ENCODE results near the gene DRD3.

Gene DRD3

DNA sequence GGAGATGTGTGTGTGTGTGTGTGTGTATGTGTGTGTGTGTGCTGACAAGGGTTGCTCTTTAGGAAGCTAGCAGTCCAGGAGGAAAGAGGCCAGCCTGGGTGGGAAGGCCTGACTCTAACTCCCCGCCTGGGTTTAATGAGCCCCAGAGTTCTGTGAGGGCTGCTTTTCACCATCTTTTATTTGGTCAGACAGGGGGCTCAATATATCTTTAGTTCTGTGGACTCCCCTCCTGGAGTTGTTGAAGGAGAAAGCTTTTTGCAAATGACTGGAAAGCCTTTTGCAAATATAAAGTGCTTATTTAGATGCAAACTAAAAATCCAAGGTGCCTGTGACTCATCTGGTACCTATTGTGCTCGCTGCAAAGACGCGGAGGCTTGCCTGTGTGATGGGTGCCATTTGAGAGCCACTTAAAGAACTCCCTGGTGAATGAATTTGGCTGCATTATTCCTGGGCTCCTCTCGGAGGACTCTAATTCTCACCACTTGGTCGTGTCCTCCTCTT lies 24.5 kb downstream of the DRD3 start:
- WGBS (ENCODE audit: extremely low coverage, insufficient coverage, insufficient read length) = no CpG with 5 or more reads among the region's 6 CpGs
- H4K8ac ChIP-seq (ENCODE audit: low read depth, low read length) = no peak overlapping the region
- H3K9ac ChIP-seq (ENCODE audit: low read length) = no peak overlapping the region
- H3K27me3 ChIP-seq (ENCODE audit: insufficient read depth, low read length) = no peaks in the 10 kb centered on the region
- no peaks in the 10 kb centered on the region for H3K9me3 ChIP-seq (ENCODE audit: insufficient read depth, low read depth, low read length)
- H2AFZ ChIP-seq (ENCODE audit: insufficient read depth, low read length, poor library complexity) = no peak overlapping the region
- H2AK5ac ChIP-seq (ENCODE audit: low read length) = no peak overlapping the region
- H3K18ac ChIP-seq (ENCODE audit: low read length) = no peak overlapping the region
- no peak overlapping the region for H2BK12ac ChIP-seq (ENCODE audit: low read length)
- no peaks in the 10 kb centered on the region for H3K79me2 ChIP-seq (ENCODE audit: control insufficient read depth, insufficient read depth, low read length, poor library complexity)
- no peaks in the 10 kb centered on the region for H3K36me3 ChIP-seq (ENCODE audit: control insufficient read depth in 1 of 2, insufficient read depth in 2 of 2, low read length in 2 of 2)
- H3K4ac ChIP-seq (ENCODE audit: low read depth, low read length) = no peak overlapping the region
- H3K27ac ChIP-seq (ENCODE audit: low read depth, low read length) = no peak overlapping the region
- H2BK5ac ChIP-seq (ENCODE audit: low read depth, low read length, poor library complexity) = no peak overlapping the region
- H2BK120ac ChIP-seq (ENCODE audit: insufficient read depth, low read length, poor library complexity) = no peak overlapping the region
- H4K91ac ChIP-seq (ENCODE audit: low read depth, low read length) = no peak overlapping the region
- no peak overlapping the region for H3K14ac ChIP-seq (ENCODE audit: low read length)
- no peak overlapping the region for H3K4me2 ChIP-seq (ENCODE audit: low read length)
- H3K23ac ChIP-seq (ENCODE audit: low read length) = no peak overlapping the region
- no peak overlapping the region for H4K12ac ChIP-seq (ENCODE audit: low read depth, low read length)
- no peaks in the 10 kb centered on the region for H3K79me1 ChIP-seq (ENCODE audit: low read length)
- DNase-seq = no peak
- H3K4me3 ChIP-seq (ENCODE audit: low read depth, low read length) = no peak overlapping the region
- H3K4me1 ChIP-seq (ENCODE audit: control insufficient read depth in 1 of 2, insufficient read depth in 2 of 2, low read length in 2 of 2) = peaks cover 0 to 2% of the 10 kb centered on the region in 2 experiments

DNA sequence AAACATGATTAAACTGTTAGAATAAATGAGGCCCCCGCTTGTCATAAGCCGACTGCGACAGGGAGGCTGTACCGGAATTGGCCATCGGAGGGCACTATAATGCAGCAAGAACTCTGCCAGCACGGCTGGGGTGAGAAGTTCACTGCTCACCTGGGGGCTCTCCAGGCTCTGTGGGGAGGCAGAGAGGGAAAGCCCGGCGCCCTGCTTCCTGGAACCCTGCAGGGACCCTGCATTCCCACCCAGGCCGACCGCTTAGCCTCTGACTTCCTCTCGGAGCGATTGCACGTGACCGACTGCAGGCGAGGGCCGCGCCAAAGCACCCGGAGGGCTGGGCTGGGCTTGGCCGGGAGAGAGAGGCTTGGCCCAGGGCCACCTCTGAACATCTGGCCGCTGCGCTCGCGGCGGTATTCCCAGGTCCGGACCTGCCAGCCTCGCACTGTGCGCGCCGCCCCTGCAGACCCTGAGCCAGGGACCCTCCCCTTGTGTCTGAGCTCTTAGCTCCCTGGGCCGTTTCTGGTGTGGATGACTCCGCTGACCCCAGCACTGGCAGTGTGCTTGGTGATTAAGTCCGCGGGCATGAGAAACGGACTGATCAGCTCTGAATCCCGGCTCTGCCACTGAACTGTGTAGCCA lies 26.2 kb downstream of the DRD3 start:
- no CpG with 5 or more reads among the region's 35 CpGs for WGBS (ENCODE audit: extremely low coverage, insufficient coverage, insufficient read length)
- Histone ChIP-seq H3K23ac (ENCODE audit: low read length) (no peak overlapping the region), H3K79me1 (ENCODE audit: low read length) (no peaks in the 10 kb centered on the region), H3K18ac (ENCODE audit: low read length) (no peak overlapping the region), H2AK5ac (ENCODE audit: low read length) (no peak overlapping the region), H3K9me3 (ENCODE audit: insufficient read depth, low read depth, low read length) (no peaks in the 10 kb centered on the region), H3K79me2 (ENCODE audit: control insufficient read depth, insufficient read depth, low read length, poor library complexity) (no peaks in the 10 kb centered on the region), H3K27me3 (ENCODE audit: insufficient read depth, low read length) (no peaks in the 10 kb centered on the region), H2BK120ac (ENCODE audit: insufficient read depth, low read length, poor library complexity) (no peak overlapping the region), H3K9ac (ENCODE audit: low read length) (no peak overlapping the region), H3K27ac (ENCODE audit: low read depth, low read length) (no peak overlapping the region), H4K12ac (ENCODE audit: low read depth, low read length) (no peak overlapping the region), H3K4me2 (ENCODE audit: low read length) (peak overlapping the region; percentile 80), H2BK5ac (ENCODE audit: low read depth, low read length, poor library complexity) (no peak overlapping the region), H4K8ac (ENCODE audit: low read depth, low read length) (no peak overlapping the region), H3K4me3 (ENCODE audit: low read depth, low read length) (no peak overlapping the region), H3K4me1 (ENCODE audit: control insufficient read depth in 1 of 2, insufficient read depth in 2 of 2, low read length in 2 of 2) (peaks cover 0 to 2% of the 10 kb centered on the region in 2 experiments), H3K36me3 (ENCODE audit: control insufficient read depth in 1 of 2, insufficient read depth in 2 of 2, low read length in 2 of 2) (no peaks in the 10 kb centered on the region), H3K14ac (ENCODE audit: low read length) (no peak overlapping the region), H3K4ac (ENCODE audit: low read depth, low read length) (no peak overlapping the region), H4K91ac (ENCODE audit: low read depth, low read length) (no peak overlapping the region), H2AFZ (ENCODE audit: insufficient read depth, low read length, poor library complexity) (peak overlapping the region; percentile 7), H2BK12ac (ENCODE audit: low read length) (no peak overlapping the region)
- peak; percentile 65 to 80 for DNase-seq

DNA sequence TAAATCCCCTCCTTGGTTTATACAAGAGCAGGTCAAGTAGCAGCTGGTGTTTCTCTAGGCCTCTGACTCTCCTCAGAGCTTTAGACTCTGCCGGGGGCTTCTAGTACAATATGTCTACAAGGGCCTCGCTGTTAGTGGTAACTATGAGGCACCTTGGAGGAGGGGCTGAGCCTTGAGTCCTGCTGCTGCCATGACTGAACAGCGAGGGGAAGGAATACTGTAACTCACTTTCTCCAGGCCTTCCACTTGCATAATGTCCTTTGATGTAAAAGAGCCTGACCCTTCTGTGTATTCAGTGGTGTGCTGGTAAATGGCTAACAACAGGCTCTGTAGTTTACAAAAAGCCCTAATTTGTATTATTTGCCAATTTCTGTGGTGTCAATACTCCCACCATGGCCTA lies 27.8 kb downstream of the DRD3 start:
- Histone ChIP-seq H3K79me1 (ENCODE audit: low read length) (no peaks in the 10 kb centered on the region), H2AFZ (ENCODE audit: insufficient read depth, low read length, poor library complexity) (no peak overlapping the region), H2BK120ac (ENCODE audit: insufficient read depth, low read length, poor library complexity) (no peak overlapping the region), H3K36me3 (ENCODE audit: control insufficient read depth in 1 of 2, insufficient read depth in 2 of 2, low read length in 2 of 2) (no peaks in the 10 kb centered on the region), H3K27ac (ENCODE audit: low read depth, low read length) (no peak overlapping the region), H3K27me3 (ENCODE audit: insufficient read depth, low read length) (no peaks in the 10 kb centered on the region), H3K23ac (ENCODE audit: low read length) (no peak overlapping the region), H3K4me3 (ENCODE audit: low read depth, low read length) (no peak overlapping the region), H3K18ac (ENCODE audit: low read length) (no peak overlapping the region), H4K91ac (ENCODE audit: low read depth, low read length) (no peak overlapping the region), H3K14ac (ENCODE audit: low read length) (no peak overlapping the region), H4K8ac (ENCODE audit: low read depth, low read length) (no peak overlapping the region), H3K9ac (ENCODE audit: low read length) (no peak overlapping the region), H3K9me3 (ENCODE audit: insufficient read depth, low read depth, low read length) (no peaks in the 10 kb centered on the region), H3K79me2 (ENCODE audit: control insufficient read depth, insufficient read depth, low read length, poor library complexity) (no peaks in the 10 kb centered on the region), H3K4ac (ENCODE audit: low read depth, low read length) (no peak overlapping the region), H3K4me2 (ENCODE audit: low read length) (no peak overlapping the region), H4K12ac (ENCODE audit: low read depth, low read length) (no peak overlapping the region), H3K4me1 (ENCODE audit: control insufficient read depth in 1 of 2, insufficient read depth in 2 of 2, low read length in 2 of 2) (peaks cover 0 to 2% of the 10 kb centered on the region in 2 experiments), H2BK12ac (ENCODE audit: low read length) (no peak overlapping the region), H2AK5ac (ENCODE audit: low read length) (no peak overlapping the region), H2BK5ac (ENCODE audit: low read depth, low read length, poor library complexity) (no peak overlapping the region)
- no CpG with 5 or more reads among the region's 3 CpGs for WGBS (ENCODE audit: extremely low coverage, insufficient coverage, insufficient read length)
- no peak for DNase-seq

DNA sequence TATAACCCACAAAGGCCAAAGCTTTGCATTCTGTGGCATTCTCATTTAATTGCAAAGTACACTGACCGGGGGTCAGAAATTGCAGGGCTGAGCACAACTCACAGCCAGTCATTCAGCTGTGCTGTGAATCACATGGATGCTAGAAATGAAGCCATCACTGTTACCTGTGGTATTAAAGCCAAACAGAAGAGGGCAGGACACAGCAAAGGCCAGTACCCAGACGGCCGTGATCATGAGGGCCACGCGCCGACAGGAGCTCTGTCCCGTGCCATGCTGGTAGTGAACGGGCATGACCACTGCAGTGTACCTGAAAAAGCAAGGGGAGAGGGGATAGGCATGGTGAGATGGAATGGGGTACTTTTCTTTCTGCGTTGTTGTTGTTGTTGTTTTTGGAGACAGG lies 31.6 kb downstream of the DRD3 start:
- Histone ChIP-seq H2BK12ac (ENCODE audit: low read length) (no peak overlapping the region), H2BK120ac (ENCODE audit: insufficient read depth, low read length, poor library complexity) (no peak overlapping the region), H2AFZ (ENCODE audit: insufficient read depth, low read length, poor library complexity) (no peak overlapping the region), H4K91ac (ENCODE audit: low read depth, low read length) (no peak overlapping the region), H3K14ac (ENCODE audit: low read length) (no peak overlapping the region), H4K12ac (ENCODE audit: low read depth, low read length) (no peak overlapping the region), H2BK5ac (ENCODE audit: low read depth, low read length, poor library complexity) (no peak overlapping the region), H3K27me3 (ENCODE audit: insufficient read depth, low read length) (no peaks in the 10 kb centered on the region), H3K36me3 (ENCODE audit: control insufficient read depth in 1 of 2, insufficient read depth in 2 of 2, low read length in 2 of 2) (no peaks in the 10 kb centered on the region), H3K18ac (ENCODE audit: low read length) (no peak overlapping the region), H3K9me3 (ENCODE audit: insufficient read depth, low read depth, low read length) (no peaks in the 10 kb centered on the region), H3K27ac (ENCODE audit: low read depth, low read length) (no peak overlapping the region), H3K4me2 (ENCODE audit: low read length) (no peak overlapping the region), H4K8ac (ENCODE audit: low read depth, low read length) (no peak overlapping the region), H3K9ac (ENCODE audit: low read length) (no peak overlapping the region), H3K4me1 (ENCODE audit: control insufficient read depth in 1 of 2, insufficient read depth in 2 of 2, low read length in 2 of 2) (no peaks in the 10 kb centered on the region), H3K23ac (ENCODE audit: low read length) (no peak overlapping the region), H3K79me2 (ENCODE audit: control insufficient read depth, insufficient read depth, low read length, poor library complexity) (no peaks in the 10 kb centered on the region), H3K79me1 (ENCODE audit: low read length) (no peaks in the 10 kb centered on the region), H2AK5ac (ENCODE audit: low read length) (no peak overlapping the region), H3K4ac (ENCODE audit: low read depth, low read length) (no peak overlapping the region), H3K4me3 (ENCODE audit: low read depth, low read length) (no peak overlapping the region)
- peak in 1 of 2 donors; percentile 36 for DNase-seq
- no CpG with 5 or more reads among the region's 9 CpGs for WGBS (ENCODE audit: extremely low coverage, insufficient coverage, insufficient read length)
